Glomerular visceral epithelial cell (primary cell): ENCODE results near the gene DSTN.

Experiments used
- DNase-seq: peaks from one replicate; pipeline ENCODE4 v3.0.0-alpha.2; 2016; ENCODE audit errors: extremely low spot score

The DSTN gene

GRCh38 chr20:17637985-17638640 lies 68.2 kb downstream of the DSTN start:
- DNase-seq: no peak

- DNase-seq: no peak
Measured at GRCh38 chr20:17638835-17639407, 69.0 kb downstream of the DSTN start.

GRCh38 chr20:17640146-17640874 lies 70.4 kb downstream of the DSTN start:
- no peak for DNase-seq

- no peak for DNase-seq
Measured at GRCh38 chr20:17640875-17641378, 71.1 kb downstream of the DSTN start.

GRCh38 chr20:17641520-17641964 lies 71.7 kb downstream of the DSTN start:
- no peak for DNase-seq

GRCh38 chr20:17641993-17642392 lies 72.1 kb downstream of the DSTN start:
- no peak for DNase-seq

- no peak for DNase-seq
Measured at GRCh38 chr20:17642404-17643269, 72.8 kb downstream of the DSTN start.

- DNase-seq: no peak
Measured at GRCh38 chr20:17643531-17644188, 73.8 kb downstream of the DSTN start.

- no peak for DNase-seq
Measured at GRCh38 chr20:17644451-17644850, 74.6 kb downstream of the DSTN start.

- no peak for DNase-seq
Measured at GRCh38 chr20:17645010-17645409, 75.1 kb downstream of the DSTN start.

GRCh38 chr20:17645546-17646208 lies 75.8 kb downstream of the DSTN start:
- no peak for DNase-seq

- no peak for DNase-seq
Measured at GRCh38 chr20:17646209-17646960, 76.5 kb downstream of the DSTN start.

GRCh38 chr20:17646961-17647301 lies 77.1 kb downstream of the DSTN start:
- DNase-seq: no peak

GRCh38 chr20:17647391-17648314 lies 77.8 kb downstream of the DSTN start:
- no peak for DNase-seq

- DNase-seq: no peak
Measured at GRCh38 chr20:17648315-17648646, 78.4 kb downstream of the DSTN start.

GRCh38 chr20:17648791-17649730 lies 79.2 kb downstream of the DSTN start:
- DNase-seq: no peak

GRCh38 chr20:17650301-17651128 lies 80.6 kb downstream of the DSTN start:
- no peak for DNase-seq
